Measurements from ENCODE around the gene TMEM53.

DNA sequence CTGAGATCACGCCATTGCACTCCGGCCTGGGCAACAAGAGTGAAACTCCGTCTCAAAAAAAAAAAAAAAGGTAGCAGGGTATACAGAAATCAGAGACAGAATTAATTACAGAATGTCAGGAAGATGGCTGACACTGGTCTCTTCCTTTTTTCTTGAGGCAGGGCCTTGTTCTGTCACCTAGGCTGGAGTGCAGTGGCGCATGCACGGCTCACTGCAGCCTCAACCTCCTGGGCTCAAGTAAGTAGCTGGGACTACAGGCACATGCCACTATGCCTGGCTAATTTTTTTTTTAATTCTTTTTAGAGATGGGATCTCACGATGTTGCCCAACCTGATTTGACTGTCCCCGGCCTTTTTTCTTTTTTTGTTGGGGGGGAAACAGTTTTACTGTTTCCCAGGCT lies 40.3 kb upstream of the TMEM53 start:
- TF ChIP-seq CTCF (IDR thresholded peaks at IDR 0.05) (no peak), POLR2A (IDR thresholded peaks at IDR 0.05) (no peak)
